H1 (cell line): ENCODE results near the gene ZNF24. TPM values are rescaled to one million over a fixed set of nuclear protein-coding genes. Genes with fewer than 3 reads are reported as not detected.

Experiments
- CTCF ChIA-PET: fragments of 300-600 bp; sonication (Branson Sonifier 250); formaldehyde crosslinking; loops from one replicate; lab custom pipeline; 2021; ENCODE audit not compliant: partially characterized antibody; lab: Charles Lee
- POLR2A ChIA-PET: fragments of 300-600 bp; sonication (Branson Sonifier 250); formaldehyde crosslinking; loops from one replicate; lab custom pipeline; 2021; ENCODE audit warnings: inconsistent platforms; ENCODE audit not compliant: partially characterized antibody; lab: Charles Lee
- DNase-seq, 2 experiments: peaks; one replicate each; pipeline versions ENCODE4 v3.0.0 to v3.0.0-alpha.2; 2010 to 2022; ENCODE audit warnings: low spot score in 2 of 2, low read depth in 1 of 2, mixed read lengths in 1 of 2
- FAIRE-seq: peaks from 2 replicates; lab custom pipeline; 2011; peaks lifted over from hg19 to GRCh38; lab: Jason Lieb, UNC
- H2AFZ ChIP-seq: 2 replicates; pipeline ENCODE4 v1.8.1; 2012; ENCODE audit warnings: low read length, inconsistent platforms
- H2AK5ac ChIP-seq: 2 replicates; pipeline ENCODE4 v1.6.1; 2013; ENCODE audit warnings: low read depth, low read length
- H2BK120ac ChIP-seq: replicated peaks from 2 replicates; pipeline ENCODE3; 2013; ENCODE audit warnings: low read depth, low read length, inconsistent platforms
- H2BK12ac ChIP-seq: 2 replicates; pipeline ENCODE4 v1.6.1; 2013; ENCODE audit warnings: low read depth, low read length
- H2BK15ac ChIP-seq: 2 replicates; pipeline ENCODE4 v1.6.1; 2013; ENCODE audit warnings: low read length
- H2BK20ac ChIP-seq: 2 replicates; pipeline ENCODE4 v1.6.1; 2013; ENCODE audit warnings: low read length
- H2BK5ac ChIP-seq: 2 replicates; pipeline ENCODE4 v1.6.1; 2013; ENCODE audit warnings: low read depth, low read length
- H3K14ac ChIP-seq: 2 replicates; pipeline ENCODE4 v1.6.1; 2013; ENCODE audit warnings: inconsistent platforms; ENCODE audit not compliant: insufficient read length
- H3K18ac ChIP-seq: 2 replicates; pipeline ENCODE4 v1.6.1; 2013; ENCODE audit warnings: low read length; ENCODE audit errors: extremely low read depth
- H3K23ac ChIP-seq: 2 replicates; pipeline ENCODE4 v1.6.1; 2013; ENCODE audit warnings: inconsistent platforms; ENCODE audit not compliant: insufficient read length
- H3K23me2 ChIP-seq: 2 replicates; pipeline ENCODE4 v1.6.1; 2013; ENCODE audit warnings: low read depth, low read length
- H3K27ac ChIP-seq: 2 replicates; pipeline ENCODE4 v1.6.1; 2011; ENCODE audit warnings: low read depth, low read length, inconsistent platforms
- H3K27me3 ChIP-seq, 4 experiments: replicated peaks in 1 of 4; 1 replicate in 1 of 4; 2 replicates in 3 of 4; pipeline versions ENCODE4 v1.6.1 to v1.8.1; 2011 to 2013; ENCODE audit warnings: low read length in 3 of 4, mild to moderate bottlenecking in 3 of 4, inconsistent platforms in 2 of 4, mixed read lengths in 2 of 4, moderate library complexity in 1 of 4; ENCODE audit not compliant: control insufficient read depth in 3 of 4, insufficient read depth in 3 of 4; ENCODE audit errors: extremely low read depth in 1 of 4
- H3K36me3 ChIP-seq, 4 experiments: 2 replicates each; pipeline versions ENCODE4 v1.6.1 to v1.8.1; 2011 to 2013; ENCODE audit warnings: mild to moderate bottlenecking in 4 of 4, low read length in 3 of 4, moderate library complexity in 2 of 4, control low read depth in 1 of 4, inconsistent platforms in 1 of 4; ENCODE audit not compliant: insufficient read depth in 4 of 4, control insufficient read depth in 2 of 4
- H3K4ac ChIP-seq: replicated peaks from 2 replicates; pipeline ENCODE3; 2013; ENCODE audit warnings: low read length, low read depth, mixed read lengths, inconsistent platforms; ENCODE audit not compliant: insufficient read length
- H3K4me1 ChIP-seq, 4 experiments: replicated peaks in 1 of 4; 1 replicate in 1 of 4; 2 replicates in 3 of 4; pipeline versions ENCODE4 v1.6.1 to v1.8.1; 2011 to 2013; ENCODE audit warnings: low read length in 3 of 4, inconsistent platforms in 2 of 4, mixed read lengths in 1 of 4; ENCODE audit not compliant: insufficient read depth in 4 of 4, control insufficient read depth in 3 of 4
- H3K4me2 ChIP-seq, 2 experiments: 2 replicates each; pipeline versions ENCODE4 v1.6.1 to v1.8.1; 2011 to 2013; ENCODE audit warnings: low read depth in 2 of 2, low read length in 2 of 2, control low read depth in 1 of 2, inconsistent platforms in 1 of 2, mild to moderate bottlenecking in 1 of 2; ENCODE audit not compliant: insufficient read depth in 1 of 2
- H3K4me3 ChIP-seq, 4 experiments: fragments of 200-600, 300-600 bp in 1 of 4; sonication (generic), shearing (Covaris generic), sonication (Bioruptor Twin) in 1 of 4; 2 replicates each; pipeline versions ENCODE4 v1.5.1 to v1.8.1; 2011 to 2016; ENCODE audit warnings: low read length in 4 of 4, low read depth in 3 of 4, control low read depth in 2 of 4, inconsistent platforms in 2 of 4, mild to moderate bottlenecking in 2 of 4, mixed read lengths in 1 of 4, moderate library complexity in 1 of 4; ENCODE audit not compliant: insufficient read depth in 2 of 4; ENCODE audit errors: extremely low read depth in 1 of 4
- H3K56ac ChIP-seq: replicated peaks from 2 replicates; pipeline ENCODE3; 2013; ENCODE audit warnings: low read depth, mild to moderate bottlenecking, mixed read lengths, low read length, inconsistent platforms; ENCODE audit not compliant: insufficient read length
- H3K79me1 ChIP-seq: 2 replicates; pipeline ENCODE4 v1.6.1; 2013; ENCODE audit warnings: low read depth, low read length, control low read depth
- H3K79me2 ChIP-seq, 2 experiments: 2 replicates each; pipeline versions ENCODE4 v1.6.1 to v1.8.1; 2012 to 2013; ENCODE audit warnings: low read length in 2 of 2, mild to moderate bottlenecking in 2 of 2, inconsistent platforms in 1 of 2; ENCODE audit not compliant: insufficient read depth in 2 of 2, control insufficient read depth in 1 of 2
- H3K9ac ChIP-seq, 4 experiments: replicated peaks in 1 of 4; 1 replicate in 1 of 4; 2 replicates in 3 of 4; pipeline versions ENCODE4 v1.6.1 to v1.8.1; 2011 to 2013; ENCODE audit warnings: low read depth in 3 of 4, low read length in 3 of 4, control low read depth in 2 of 4, mild to moderate bottlenecking in 2 of 4, moderate library complexity in 2 of 4, inconsistent platforms in 1 of 4; ENCODE audit errors: extremely low read depth in 1 of 4
- H3K9me3 ChIP-seq, 2 experiments: 2 replicates each; pipeline versions ENCODE4 v1.6.1 to v1.8.1; 2012 to 2013; ENCODE audit warnings: mild to moderate bottlenecking in 2 of 2, moderate library complexity in 2 of 2, control low read depth in 1 of 2, inconsistent platforms in 1 of 2, low read depth in 1 of 2, low read length in 1 of 2, mixed read lengths in 1 of 2; ENCODE audit not compliant: insufficient read depth in 2 of 2
- H4K20me1 ChIP-seq, 2 experiments: replicated peaks in 1 of 2; 2 replicates each; pipeline versions ENCODE3 to v1.8.1; 2011 to 2013; ENCODE audit warnings: inconsistent platforms in 2 of 2, low read length in 2 of 2, mild to moderate bottlenecking in 1 of 2; ENCODE audit not compliant: insufficient read depth in 2 of 2, control insufficient read depth in 1 of 2
- H4K5ac ChIP-seq: 2 replicates; pipeline ENCODE4 v1.6.1; 2013; ENCODE audit warnings: low read length, low read depth, mixed read lengths, inconsistent platforms; ENCODE audit not compliant: insufficient read length
- H4K8ac ChIP-seq: 2 replicates; pipeline ENCODE4 v1.8.0; 2013; ENCODE audit warnings: mild to moderate bottlenecking, moderate library complexity, low read length, inconsistent platforms; ENCODE audit not compliant: insufficient read depth; ENCODE audit errors: extremely low read depth
- H4K91ac ChIP-seq: replicated peaks from 2 replicates; pipeline ENCODE3; 2013; ENCODE audit warnings: low read length, mixed read lengths, inconsistent platforms; ENCODE audit not compliant: insufficient read length
- BCL11A ChIP-seq, 2 experiments: IDR thresholded peaks; one replicate each; pipeline ENCODE4 v1.6.1; 2011; ENCODE audit warnings: low read depth in 2 of 2, low read length in 2 of 2, mild to moderate bottlenecking in 2 of 2
- CBX5 ChIP-seq: fragments of 300-800, 300-1000 bp; sonication (generic); IDR thresholded peaks from 2 replicates; pipeline ENCODE4 v1.7.1; 2016; ENCODE audit warnings: antibody characterized with exemption, low read length, low read depth
- CTBP2 ChIP-seq: IDR thresholded peaks from 2 replicates; pipeline ENCODE4 v1.7.0; 2011; ENCODE audit warnings: borderline replicate concordance, mild to moderate bottlenecking, moderate library complexity, mixed read lengths, low read length; ENCODE audit not compliant: insufficient read depth, insufficient read length
- GTF2F1 ChIP-seq: IDR thresholded peaks from 2 replicates; pipeline ENCODE4 v1.6.1; 2012; ENCODE audit warnings: low read depth, low read length, improper control_type of control experiment, borderline replicate concordance
- KDM4A ChIP-seq: IDR thresholded peaks from one replicate; pipeline ENCODE4 v1.7.1; 2012; ENCODE audit warnings: low read depth, mild to moderate bottlenecking, moderate library complexity, low read length, inconsistent platforms; ENCODE audit not compliant: severe bottlenecking
- RXRA ChIP-seq: IDR thresholded peaks from 2 replicates; pipeline ENCODE4 v1.6.1; 2011; ENCODE audit warnings: low read depth, mild to moderate bottlenecking, low read length, moderate library complexity; ENCODE audit not compliant: insufficient read depth
- SIN3A ChIP-seq, 2 experiments: IDR thresholded peaks in 1 of 2; conservative IDR thresholded peaks in 1 of 2; 2 replicates each; pipeline ENCODE4 v1.6.1; 2011 to 2012; ENCODE audit warnings: low read length in 2 of 2, improper control_type of control experiment in 1 of 2, low read depth in 1 of 2, mild to moderate bottlenecking in 1 of 2
- SP1 ChIP-seq: IDR thresholded peaks from 2 replicates; pipeline ENCODE4 v1.6.1; 2011; ENCODE audit warnings: low read depth, low read length
- SUZ12 ChIP-seq: fragments of 200-600 bp; sonication (generic); IDR thresholded peaks from 2 replicates; pipeline ENCODE4 v1.6.1; 2012; ENCODE audit warnings: mild to moderate bottlenecking, inconsistent platforms, low read length, moderate library complexity, mixed read lengths
- YY1 ChIP-seq: IDR thresholded peaks from 2 replicates; pipeline ENCODE4 v1.6.1; 2011; ENCODE audit warnings: low read depth, mild to moderate bottlenecking, low read length
- WGBS, 2 experiments: shearing (Covaris generic) in 1 of 2; methylation state at CpG; one replicate each; pipeline versions ENCODE4 v1.1.6 to v1.1.7; 2013 to 2015; ENCODE audit warnings: low lambda C conversion rate in 2 of 2, mixed read lengths in 2 of 2, inconsistent platforms in 1 of 2, low coverage in 1 of 2, missing lambda C conversion rate in 1 of 2; ENCODE audit not compliant: insufficient replicate concordance in 2 of 2, insufficient coverage in 1 of 2, insufficient read length in 1 of 2; ENCODE audit errors: extremely low coverage in 1 of 2, missing lambda C conversion rate in 1 of 2; 5-methylcytosine and 5-hydroxymethylcytosine counted together
- polyA plus RNA-seq, 7 experiments: library from polyadenylated mRNA; depleted of rRNA in 3 of 7; stranded (reverse) in 5 of 7; unstranded in 2 of 7; fragments of >200 nt in 5 of 7; fragments of 200-250 nt in 2 of 7; gene quantifications; 1 replicate in 5 of 7; 2 replicates in 1 of 7; 4 replicates in 1 of 7; pipeline versions ENCODE4 v1.2.1 to v1.2.3, GENCODE V29; 2011 to 2013; ENCODE audit warnings: missing spikeins in 2 of 7, mixed read lengths in 2 of 7
- total RNA-seq: library from RNA; stranded (reverse); fragmentation: NEBNext Ultra II Directional; extraction: Animal tissue kit (Norgen Biotek cat#: 25700); gene quantifications from 2 replicates; pipeline ENCODE4 v1.2.1, GENCODE V29; 2021
- TF ChIP-seq, protein P1 (sequence below): IDR thresholded peaks from 2 replicates; pipeline ENCODE4 v1.6.1; 2011; ENCODE audit warnings: low read length, improper control_type of control experiment

ZNF24 gene
- total and polyA plus RNA-seq, 2 of the 8 experiments (the other 6 are each of a cell fraction or from before 2014, with no cell fraction given) = 12.5 to 56.9 TPM

DNA sequence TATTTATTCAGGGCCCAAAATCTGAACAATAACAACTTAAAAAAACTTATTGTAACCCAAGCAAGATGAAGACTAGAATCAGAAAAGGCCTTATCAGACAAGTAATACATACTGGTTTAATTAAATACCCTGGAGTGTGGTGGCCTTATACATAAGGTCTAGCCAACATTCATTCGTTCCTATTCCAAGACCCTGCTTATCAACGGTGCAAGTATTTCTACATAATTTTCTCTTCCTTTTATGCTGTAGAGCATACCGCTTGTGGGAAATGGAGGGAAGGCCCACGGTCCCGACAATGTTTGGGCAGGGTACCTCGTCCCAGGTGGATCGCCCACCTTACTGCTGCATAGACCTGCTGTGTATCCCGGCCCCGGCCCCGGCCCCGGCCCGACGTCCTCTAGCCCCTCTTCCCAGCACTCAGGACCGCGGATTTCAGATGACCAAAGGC lies 708 bp downstream of the ZNF24 start:
- no peak overlapping the region; the same call in 1 of the 2 replicates for H3K27ac ChIP-seq
- no peak overlapping the region for H3K23ac ChIP-seq
- H3K18ac ChIP-seq = no peak overlapping the region
- 0 out of 2 replicates have a peak, but pooled peaks cover 7% of the 10 kb centered on the region for H3K23me2 ChIP-seq
- H3K4ac ChIP-seq = no peak overlapping the region
- no peak overlapping the region for H2BK15ac ChIP-seq
- H4K8ac ChIP-seq = no peak overlapping the region
- H3K4me1 ChIP-seq = peaks cover 0 to 5% (median 1%) of the 10 kb centered on the region in 4 experiments; a peak in 3 of 7 replicates
- no peak overlapping the region for H2BK12ac ChIP-seq
- peak overlapping the region; percentile 56 to 97 (median 95); a peak in 6 of 7 replicates for H3K9ac ChIP-seq
- H3K9me3 ChIP-seq = no peaks in the 10 kb centered on the region
- no peak overlapping the region for H2AFZ ChIP-seq
- H3K4me3 ChIP-seq = peak overlapping the region; percentile 91 to 97 (median 92)
- H3K14ac ChIP-seq = no peak overlapping the region
- FAIRE-seq = no peak
- WGBS, 2 experiments = 1% methylated on average over 14 of the region's 15 CpGs; no CpG with 5 or more reads in 1 of the 2 experiments
- H3K4me2 ChIP-seq = peak overlapping the region; percentile 74 to 76
- no peak overlapping the region for H4K91ac ChIP-seq
- no peak overlapping the region for H3K56ac ChIP-seq
- H2AK5ac ChIP-seq = no peak overlapping the region
- no peak overlapping the region; the same call in 1 of the 2 replicates for H2BK5ac ChIP-seq
- DNase-seq = no peak
- H4K5ac ChIP-seq = no peak overlapping the region
- no peak overlapping the region for H2BK20ac ChIP-seq
- peaks cover 6 to 24% of the 10 kb centered on the region in 2 experiments for H4K20me1 ChIP-seq
- no peak overlapping the region for H2BK120ac ChIP-seq
- CTCF ChIA-PET = no interaction called here
- H3K27me3 ChIP-seq = no peaks in the 10 kb centered on the region
- H3K79me1 ChIP-seq = 0 out of 2 replicates have a peak, but pooled peaks cover 8% of the 10 kb centered on the region
- peaks cover 13 to 23% (median 19%) of the 10 kb centered on the region in 4 experiments for H3K36me3 ChIP-seq
- POLR2A ChIA-PET = interaction anchor here (0.8 to 2.7 kb wide), 9 partner anchors 8 to 129 kb away, joined by 3 to 20 read pairs (median 8); partner anchors contain the start of genes ZNF397 and ZSCAN30
- peaks cover 23 to 46% of the 10 kb centered on the region in 2 experiments for H3K79me2 ChIP-seq
- TF ChIP-seq SIN3A (conservative IDR thresholded peaks at IDR 0.05 in 1 of 2, IDR thresholded peaks at IDR 0.05 in 1 of 2; ENCODE audit: low read depth in 1 of 2, low read length in 2 of 2) (no peak), GTF2F1 (no peak), YY1 (no peak), RXRA (no peak), BCL11A (IDR thresholded peaks at IDR 0.05; ENCODE audit: low read depth in 2 of 2, low read length in 2 of 2) (no peak), CBX5 (no peak), SUZ12 (no peak), SP1 (no peak), CTBP2 (no peak), KDM4A (no peak)
- TF ChIP-seq, protein P1, sequence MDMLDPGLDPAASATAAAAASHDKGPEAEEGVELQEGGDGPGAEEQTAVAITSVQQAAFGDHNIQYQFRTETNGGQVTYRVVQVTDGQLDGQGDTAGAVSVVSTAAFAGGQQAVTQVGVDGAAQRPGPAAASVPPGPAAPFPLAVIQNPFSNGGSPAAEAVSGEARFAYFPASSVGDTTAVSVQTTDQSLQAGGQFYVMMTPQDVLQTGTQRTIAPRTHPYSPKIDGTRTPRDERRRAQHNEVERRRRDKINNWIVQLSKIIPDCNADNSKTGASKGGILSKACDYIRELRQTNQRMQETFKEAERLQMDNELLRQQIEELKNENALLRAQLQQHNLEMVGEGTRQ = no peak
